DND-41 (cell line): ENCODE results near the gene NXF1.
A peak's percentile ranks its signal among the peaks of the same experiment; 100 is the strongest.
"Not testable (repeated sequence)": the region's sequence is repeated elsewhere in the genome, so short reads cannot be mapped to it uniquely, and the experiment has no call there.

Experiments
- ATAC-seq: fragments of 200-7000 bp; cut with Tn5 transposase; 3 replicates; pipeline ENCODE4 v1.9.1; 2021; ENCODE audit warnings: low read depth; ENCODE audit not compliant: insufficient read depth
- DNase-seq: peaks from one replicate; pipeline ENCODE4 v3.0.0-alpha.2; 2020
- H2AFZ ChIP-seq: 2 replicates; pipeline ENCODE4 v1.6.0; 2012; ENCODE audit warnings: low read depth, low read length
- H3K27ac ChIP-seq: 2 replicates; pipeline ENCODE4 v1.5.1; 2012; ENCODE audit warnings: low read length, inconsistent platforms
- H3K27me3 ChIP-seq: fragments of 200-600 bp; sonication (generic); 2 replicates; pipeline ENCODE4 v1.6.0; 2012; ENCODE audit warnings: low read length, mild to moderate bottlenecking, inconsistent platforms; ENCODE audit not compliant: insufficient read depth, poor library complexity
- H3K36me3 ChIP-seq: 2 replicates; pipeline ENCODE4 v1.5.1; 2012; ENCODE audit warnings: low read length, inconsistent platforms; ENCODE audit not compliant: insufficient read depth
- H3K4me1 ChIP-seq: 2 replicates; pipeline ENCODE4 v1.5.1; 2012; ENCODE audit warnings: mild to moderate bottlenecking, low read length; ENCODE audit not compliant: insufficient read depth
- H3K4me2 ChIP-seq: 2 replicates; pipeline ENCODE4 v1.6.0; 2012; ENCODE audit warnings: mild to moderate bottlenecking, moderate library complexity, low read length, inconsistent platforms; ENCODE audit not compliant: insufficient read depth
- H3K4me3 ChIP-seq, 2 experiments: fragments of 200-600 bp in 1 of 2; shearing (Covaris generic) in 1 of 2; 2 replicates each; pipeline ENCODE4 v1.5.1; 2012 to 2016; ENCODE audit warnings: inconsistent platforms in 2 of 2, low read length in 2 of 2, mild to moderate bottlenecking in 2 of 2, low read depth in 1 of 2, moderate library complexity in 1 of 2
- H3K79me2 ChIP-seq: 2 replicates; pipeline ENCODE4 v1.6.0; 2012; ENCODE audit warnings: low read length, inconsistent platforms; ENCODE audit not compliant: insufficient read depth
- H3K9ac ChIP-seq: 2 replicates; pipeline ENCODE4 v1.6.0; 2012; ENCODE audit warnings: low read depth, mild to moderate bottlenecking, inconsistent platforms, low read length, moderate library complexity
- H3K9me3 ChIP-seq: 2 replicates; pipeline ENCODE4 v1.5.1; 2012; ENCODE audit warnings: low read length, moderate library complexity, mild to moderate bottlenecking, inconsistent platforms; ENCODE audit not compliant: insufficient read depth, severe bottlenecking
- H4K20me1 ChIP-seq: 2 replicates; pipeline ENCODE4 v1.6.0; 2012; ENCODE audit warnings: low read length; ENCODE audit not compliant: insufficient read depth
- EZH2 ChIP-seq: IDR thresholded peaks from 3 replicates; pipeline ENCODE4 v1.6.1; 2012; ENCODE audit warnings: borderline replicate concordance, low read depth, mild to moderate bottlenecking, moderate library complexity, low read length, inconsistent platforms; ENCODE audit not compliant: severe bottlenecking
- TF ChIP-seq, protein P1 (sequence below): IDR thresholded peaks from 2 replicates; pipeline ENCODE4 v1.5.1; 2012; ENCODE audit warnings: borderline replicate concordance, low read length, moderate library complexity, mild to moderate bottlenecking; ENCODE audit not compliant: poor library complexity, severe bottlenecking; ENCODE audit errors: extremely low read depth

Gene NXF1

DNA sequence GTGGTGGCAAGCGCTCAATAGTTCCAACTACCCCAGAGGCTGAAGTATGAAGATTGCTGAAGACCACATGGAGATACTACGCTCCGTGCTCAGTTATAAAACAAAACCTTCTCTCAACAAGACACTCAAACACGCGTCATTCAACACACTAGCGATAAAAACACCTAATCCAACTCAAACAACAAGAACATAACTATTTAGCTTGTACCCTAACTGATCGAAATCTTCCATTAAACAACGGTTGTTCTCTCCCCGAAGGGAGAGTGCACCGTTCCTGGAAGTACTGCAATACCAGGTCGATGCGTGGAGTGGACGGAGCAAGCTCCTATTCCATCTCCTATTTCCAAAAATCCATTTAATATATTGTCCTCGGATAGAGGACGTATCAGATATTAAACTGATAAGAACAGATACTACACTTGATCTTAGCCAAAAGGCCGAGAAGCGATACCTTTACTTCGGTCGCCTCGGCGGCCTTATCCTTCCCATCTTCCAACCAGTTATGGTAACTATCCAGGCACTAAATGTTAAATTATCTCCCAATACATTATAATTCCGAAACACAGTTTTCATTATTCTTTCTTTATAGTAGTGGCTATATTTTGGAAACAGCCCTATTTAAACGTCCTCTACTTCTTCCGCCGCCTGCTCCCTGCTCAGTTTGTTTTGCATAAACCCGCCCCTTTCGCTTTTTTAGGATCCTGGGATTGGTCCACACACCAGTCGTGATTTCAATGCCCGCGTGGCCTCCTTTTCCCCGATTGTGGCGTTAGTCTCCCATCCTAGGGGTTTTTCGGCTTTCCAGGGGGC is 36.3 kb upstream of the NXF1 start:
- Histone ChIP-seq H4K20me1 (no peaks in the 10 kb centered on the region), H3K27me3 (no peaks in the 10 kb centered on the region), H3K27ac (peak overlapping the region; percentile 99), H3K4me1 (peaks cover 41% of the 10 kb centered on the region), H3K9me3 (no peaks in the 10 kb centered on the region), H3K79me2 (peaks cover 24% of the 10 kb centered on the region), H3K36me3 (peaks cover 13% of the 10 kb centered on the region), H2AFZ (peak overlapping the region; percentile 78), H3K4me3 (peak overlapping the region; percentile 40 to 59; a peak in 3 of 4 replicates), H3K9ac (peak overlapping the region; percentile 85), H3K4me2 (peak overlapping the region; percentile 77)
- no peak for TF ChIP-seq EZH2
- TF ChIP-seq, protein P1, sequence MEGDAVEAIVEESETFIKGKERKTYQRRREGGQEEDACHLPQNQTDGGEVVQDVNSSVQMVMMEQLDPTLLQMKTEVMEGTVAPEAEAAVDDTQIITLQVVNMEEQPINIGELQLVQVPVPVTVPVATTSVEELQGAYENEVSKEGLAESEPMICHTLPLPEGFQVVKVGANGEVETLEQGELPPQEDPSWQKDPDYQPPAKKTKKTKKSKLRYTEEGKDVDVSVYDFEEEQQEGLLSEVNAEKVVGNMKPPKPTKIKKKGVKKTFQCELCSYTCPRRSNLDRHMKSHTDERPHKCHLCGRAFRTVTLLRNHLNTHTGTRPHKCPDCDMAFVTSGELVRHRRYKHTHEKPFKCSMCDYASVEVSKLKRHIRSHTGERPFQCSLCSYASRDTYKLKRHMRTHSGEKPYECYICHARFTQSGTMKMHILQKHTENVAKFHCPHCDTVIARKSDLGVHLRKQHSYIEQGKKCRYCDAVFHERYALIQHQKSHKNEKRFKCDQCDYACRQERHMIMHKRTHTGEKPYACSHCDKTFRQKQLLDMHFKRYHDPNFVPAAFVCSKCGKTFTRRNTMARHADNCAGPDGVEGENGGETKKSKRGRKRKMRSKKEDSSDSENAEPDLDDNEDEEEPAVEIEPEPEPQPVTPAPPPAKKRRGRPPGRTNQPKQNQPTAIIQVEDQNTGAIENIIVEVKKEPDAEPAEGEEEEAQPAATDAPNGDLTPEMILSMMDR = no peak
- ATAC-seq (peak; percentile 83), DNase-seq (peak; percentile 93)

DNA sequence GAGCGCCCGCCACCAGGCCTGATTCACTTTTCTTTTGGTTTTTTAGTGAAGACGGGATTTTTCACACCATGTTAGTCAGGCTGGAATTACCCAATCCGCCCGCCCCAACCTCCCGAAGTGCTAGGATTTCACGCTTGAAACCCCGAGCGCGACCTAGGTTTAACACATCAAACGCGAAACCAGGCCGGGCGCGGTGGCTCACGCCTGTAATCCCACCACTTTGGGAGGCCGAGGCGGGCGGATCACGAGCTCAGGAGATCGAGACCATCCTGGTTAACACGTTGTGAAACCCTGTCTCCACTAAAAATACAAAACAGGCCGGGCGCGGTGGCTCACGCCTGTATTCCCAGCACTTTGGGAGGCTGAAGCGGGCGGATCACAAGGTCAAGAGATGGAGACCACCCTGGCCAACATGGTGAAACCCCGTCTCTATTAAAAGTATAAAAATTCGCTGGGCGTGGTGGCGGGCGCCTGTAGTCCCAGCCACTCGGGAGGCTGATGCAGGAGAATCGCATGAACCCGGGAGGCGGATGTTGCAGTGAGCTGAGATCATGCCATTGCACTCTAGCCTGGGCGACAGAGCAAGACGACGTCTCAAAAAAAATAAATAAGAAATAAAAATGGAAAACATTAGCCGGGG is 35.6 kb upstream of the NXF1 start:
- Histone ChIP-seq H3K4me3 (peak overlapping the region; percentile 15 to 92; a peak in 3 of 4 replicates), H3K4me1 (peaks cover 43% of the 10 kb centered on the region), H2AFZ (peak overlapping the region; percentile 22), H3K79me2 (peaks cover 31% of the 10 kb centered on the region), H3K4me2 (peak overlapping the region; percentile 67), H3K27ac (peak overlapping the region; percentile 99), H3K36me3 (peaks cover 20% of the 10 kb centered on the region), H3K9ac (peak overlapping the region; percentile 85)
- ATAC-seq (peak; percentile 5), DNase-seq (peak; percentile 92)
- not testable (repeated sequence) for H3K9me3 ChIP-seq, H3K27me3 ChIP-seq, H4K20me1 ChIP-seq

DNA sequence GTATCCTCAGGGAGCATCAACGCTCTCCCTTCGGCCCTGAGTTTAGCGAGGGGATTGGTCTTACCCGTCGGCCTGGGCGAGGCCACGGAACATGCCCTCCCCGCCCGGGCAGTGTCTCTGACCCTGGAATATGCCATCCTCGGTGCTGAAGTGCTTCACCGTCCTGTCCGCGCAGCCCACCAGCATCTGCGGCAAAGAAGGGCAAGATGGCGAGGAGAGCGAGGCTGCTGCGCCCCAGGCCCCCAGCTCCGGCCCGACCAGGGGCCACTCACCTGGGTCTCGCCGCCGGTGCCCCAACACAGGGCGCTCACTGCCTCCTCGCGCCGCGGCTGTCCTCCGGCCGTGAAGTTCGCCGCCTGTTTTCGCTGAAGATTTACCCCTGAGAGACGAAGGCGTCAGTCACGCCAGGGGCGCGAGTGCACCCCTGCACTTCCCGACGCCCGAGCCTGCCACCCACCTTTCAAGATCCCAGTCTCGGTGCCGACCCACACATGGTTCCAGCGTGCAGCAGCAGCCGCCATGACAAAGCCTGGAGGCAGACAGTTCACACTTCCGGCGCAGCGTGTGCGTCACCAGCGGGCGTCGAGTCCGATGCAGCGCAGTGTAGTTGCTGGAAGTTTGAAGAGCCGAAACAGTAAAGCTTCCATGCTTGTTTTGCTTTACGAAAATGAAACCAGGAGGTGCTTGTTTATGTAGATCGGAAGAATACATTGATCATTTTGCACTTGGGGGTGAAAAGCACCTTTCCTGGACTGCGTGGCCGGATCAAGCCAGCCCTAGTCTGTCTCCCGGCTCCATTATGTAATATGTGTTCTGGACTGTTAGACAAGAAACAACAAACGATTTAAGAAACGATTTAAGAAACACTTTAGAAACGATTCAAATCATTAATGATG is 34.1 kb upstream of the NXF1 start, which contains the start of gene WDR74:
TSS of gene WDR74 (minus strand) at position 541 of the 896 bp plus-strand sequence. CDS start at position 521, 20 bp downstream.
- H3K4me1 ChIP-seq = peaks cover 58% of the 10 kb centered on the region
- no peak for TF ChIP-seq EZH2
- TF ChIP-seq, protein P1 = no peak
- H3K9me3 ChIP-seq = no peaks in the 10 kb centered on the region
- H3K79me2 ChIP-seq = peaks cover 39% of the 10 kb centered on the region
- ATAC-seq (peak; percentile 47), DNase-seq (peak; percentile 93)
- peaks cover 36% of the 10 kb centered on the region for H3K36me3 ChIP-seq
- peak within 1 kb of the TSS; percentile 92 for H2AFZ ChIP-seq
- peak within 1 kb of the TSS; percentile 99 for H3K27ac ChIP-seq
- peaks cover 2% of the 10 kb centered on the region; the same call in 1 of the 2 replicates for H4K20me1 ChIP-seq
- peak within 1 kb of the TSS; percentile 67 for H3K4me2 ChIP-seq
- H3K4me3 ChIP-seq = peak within 1 kb of the TSS; percentile 90 to 92
- peak within 1 kb of the TSS; percentile 85 for H3K9ac ChIP-seq
- H3K27me3 ChIP-seq = no peaks in the 10 kb centered on the region
